Measurements from ENCODE around the gene SLC25A43. TPM values are rescaled to one million over a fixed set of nuclear protein-coding genes. Genes with fewer than 3 reads are reported as not detected.
"Not testable (repeated sequence)": the region's sequence is repeated elsewhere in the genome, so short reads cannot be mapped to it uniquely, and the experiment has no call there.

The SLC25A43 gene
- total and polyA plus RNA-seq, 8 donors: 3.2 to 6.5 (median 3.9) TPM

DNA sequence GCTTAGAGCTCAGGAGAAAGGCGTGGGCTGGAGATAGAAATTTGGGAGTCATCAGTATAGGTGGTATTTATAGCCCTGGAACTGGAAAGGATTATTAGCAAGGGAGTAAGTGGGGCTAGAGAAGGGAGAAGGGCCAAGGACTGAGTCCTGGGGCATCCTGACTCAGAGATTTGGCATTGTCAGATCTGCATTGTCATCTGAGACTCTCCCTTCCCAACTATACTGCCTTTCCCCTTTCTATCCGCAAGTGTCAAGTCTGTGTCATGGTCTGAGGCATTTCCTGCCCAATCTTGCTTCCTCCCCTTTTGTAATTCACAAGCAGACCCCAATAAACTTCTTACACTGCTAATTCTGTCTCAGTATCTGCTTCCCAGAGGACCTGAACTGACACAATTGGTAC lies 24.4 kb upstream of the SLC25A43 start:
- DNase-seq (no peak), ATAC-seq (no peak), FAIRE-seq (no peak)
- H3K4me1 ChIP-seq: no peaks in the 10 kb centered on the region
- H3K4me3 ChIP-seq: no peak overlapping the region
- intact Hi-C loops (cut with DNase I): no loop called here
- WGBS, 2 donors: 49 to 85% methylated on average over 2 of the region's 2 CpGs
- H3K36me3 ChIP-seq: no peaks in the 10 kb centered on the region
- H3K27me3 ChIP-seq: no peaks in the 10 kb centered on the region
- no peaks in the 10 kb centered on the region for H3K9me3 ChIP-seq
- TF ChIP-seq, protein P1, sequence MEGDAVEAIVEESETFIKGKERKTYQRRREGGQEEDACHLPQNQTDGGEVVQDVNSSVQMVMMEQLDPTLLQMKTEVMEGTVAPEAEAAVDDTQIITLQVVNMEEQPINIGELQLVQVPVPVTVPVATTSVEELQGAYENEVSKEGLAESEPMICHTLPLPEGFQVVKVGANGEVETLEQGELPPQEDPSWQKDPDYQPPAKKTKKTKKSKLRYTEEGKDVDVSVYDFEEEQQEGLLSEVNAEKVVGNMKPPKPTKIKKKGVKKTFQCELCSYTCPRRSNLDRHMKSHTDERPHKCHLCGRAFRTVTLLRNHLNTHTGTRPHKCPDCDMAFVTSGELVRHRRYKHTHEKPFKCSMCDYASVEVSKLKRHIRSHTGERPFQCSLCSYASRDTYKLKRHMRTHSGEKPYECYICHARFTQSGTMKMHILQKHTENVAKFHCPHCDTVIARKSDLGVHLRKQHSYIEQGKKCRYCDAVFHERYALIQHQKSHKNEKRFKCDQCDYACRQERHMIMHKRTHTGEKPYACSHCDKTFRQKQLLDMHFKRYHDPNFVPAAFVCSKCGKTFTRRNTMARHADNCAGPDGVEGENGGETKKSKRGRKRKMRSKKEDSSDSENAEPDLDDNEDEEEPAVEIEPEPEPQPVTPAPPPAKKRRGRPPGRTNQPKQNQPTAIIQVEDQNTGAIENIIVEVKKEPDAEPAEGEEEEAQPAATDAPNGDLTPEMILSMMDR (IDR thresholded peaks at IDR 0.05): no peak
- no peak overlapping the region for H3K27ac ChIP-seq

DNA sequence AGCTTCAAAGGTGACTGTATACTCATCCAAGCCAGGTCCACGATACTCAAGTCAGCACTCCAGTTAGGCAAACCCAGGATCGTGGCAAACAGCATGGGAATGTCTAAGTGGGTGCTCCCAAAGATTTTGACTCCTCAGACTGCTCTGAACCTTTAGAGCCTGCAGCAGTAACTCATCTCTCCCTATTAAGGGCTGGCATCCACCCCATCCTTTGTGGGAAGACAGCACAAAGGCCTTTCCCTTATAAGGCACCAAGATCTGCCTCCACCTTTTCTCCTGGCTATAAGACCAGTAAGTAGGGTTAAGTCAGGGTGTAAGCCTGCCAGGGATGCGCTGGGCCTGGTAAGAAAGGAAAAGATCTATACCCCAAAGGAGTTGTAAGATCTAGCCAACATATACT lies 23.6 kb upstream of the SLC25A43 start:
- FAIRE-seq (no peak), ATAC-seq (no peak), DNase-seq (no peak)
- Histone ChIP-seq H3K4me1 (no peaks in the 10 kb centered on the region), H3K9me3 (no peaks in the 10 kb centered on the region), H3K27me3 (no peaks in the 10 kb centered on the region), H3K36me3 (no peaks in the 10 kb centered on the region), H3K4me3 (no peak overlapping the region), H3K27ac (no peak overlapping the region)
- WGBS, 2 donors: 57 to 72% methylated on average over 3 of the region's 3 CpGs
- TF ChIP-seq, protein P1 (IDR thresholded peaks at IDR 0.05): no peak
- intact Hi-C loops (cut with DNase I): no loop called here

DNA sequence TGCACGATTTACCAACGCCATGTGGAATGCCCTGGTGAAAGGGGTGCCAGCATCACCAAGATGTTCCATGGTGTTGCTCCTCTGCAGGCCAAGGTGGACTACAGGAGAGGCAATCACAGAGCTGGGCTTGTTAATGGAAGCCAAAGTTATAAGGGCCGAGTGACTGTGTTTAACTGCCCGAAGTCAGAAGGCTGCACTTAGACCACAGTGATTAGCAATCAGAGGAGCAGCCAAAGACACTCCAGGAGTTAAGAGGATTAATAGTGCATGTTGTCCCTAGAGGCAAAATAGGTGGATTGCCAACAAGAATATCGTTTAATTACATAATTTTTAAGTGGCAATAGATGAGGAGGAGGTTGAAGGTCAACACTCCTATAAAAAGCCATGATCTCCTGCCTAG lies 22.8 kb upstream of the SLC25A43 start:
- no peaks in the 10 kb centered on the region for H3K4me1 ChIP-seq
- FAIRE-seq (no peak), DNase-seq (no peak), ATAC-seq (no peak)
- H3K4me3 ChIP-seq: no peak overlapping the region
- TF ChIP-seq, protein P1 (IDR thresholded peaks at IDR 0.05): no peak
- no peaks in the 10 kb centered on the region for H3K36me3 ChIP-seq
- H3K27me3 ChIP-seq: no peaks in the 10 kb centered on the region
- no peak overlapping the region for H3K27ac ChIP-seq
- intact Hi-C loops (cut with DNase I): no loop called here
- WGBS, 2 donors: 74 to 77% methylated on average over 5 of the region's 5 CpGs
- H3K9me3 ChIP-seq: no peaks in the 10 kb centered on the region

DNA sequence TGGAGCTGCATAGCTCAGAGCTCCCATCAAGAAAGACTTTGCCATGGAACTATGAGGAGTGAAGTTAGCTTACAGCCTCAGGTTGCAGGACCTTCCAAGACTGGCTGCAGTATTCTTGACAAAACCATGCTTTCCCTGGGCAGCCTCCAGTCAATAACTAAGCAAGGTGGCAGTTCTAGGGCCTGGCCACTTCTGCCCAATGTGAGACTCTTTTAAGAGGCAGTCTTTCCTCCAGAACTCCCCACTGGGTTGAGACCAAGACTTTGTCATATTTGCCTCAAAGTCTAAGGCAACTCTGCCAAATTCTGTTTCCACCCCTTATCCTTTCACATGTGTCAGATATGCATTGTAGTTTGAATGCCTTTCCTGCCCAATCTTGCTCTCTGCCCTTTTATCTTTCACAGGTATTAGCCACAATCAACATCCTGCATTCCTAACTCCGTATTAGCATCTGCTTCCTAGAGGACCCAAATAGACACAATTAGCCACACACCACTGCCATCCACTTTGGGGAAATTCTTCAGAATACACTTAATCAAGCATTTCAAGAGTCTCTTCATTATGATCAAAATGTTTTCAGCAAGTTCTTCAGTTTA lies 17.7 kb upstream of the SLC25A43 start:
- intact Hi-C loops (cut with DNase I): no loop called here
- H3K4me3 ChIP-seq: no peak overlapping the region
- DNase-seq (no peak), ATAC-seq (no peak), FAIRE-seq (no peak)
- no peaks in the 10 kb centered on the region for H3K36me3 ChIP-seq
- TF ChIP-seq, protein P1 (IDR thresholded peaks at IDR 0.05): no peak
- H3K9me3 ChIP-seq: no peaks in the 10 kb centered on the region
- H3K27me3 ChIP-seq: no peaks in the 10 kb centered on the region
- H3K4me1 ChIP-seq: no peaks in the 10 kb centered on the region
- 34 to 41% methylated on average over 1 of the region's 1 CpG for WGBS, 2 donors
- H3K27ac ChIP-seq: no peak overlapping the region

DNA sequence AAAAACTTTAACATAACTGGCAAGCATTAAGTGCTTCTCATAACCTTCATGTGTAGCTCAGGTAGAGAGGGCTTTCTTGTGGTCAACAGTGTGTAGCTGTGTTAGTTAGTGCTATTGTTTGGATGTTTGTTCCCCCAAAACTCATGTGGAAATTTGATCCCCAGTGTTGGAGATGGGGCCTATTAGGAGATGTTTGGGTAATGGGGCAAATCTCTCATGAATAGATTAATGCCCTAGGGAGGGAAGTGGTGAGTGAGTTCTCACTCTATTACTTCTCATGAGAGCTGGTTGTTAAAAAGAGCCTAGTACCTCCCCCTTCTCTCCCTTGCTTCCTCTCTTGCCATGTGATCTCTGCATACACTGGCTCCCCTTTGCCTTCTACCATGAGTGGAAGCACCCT lies 16.5 kb upstream of the SLC25A43 start:
- ATAC-seq: no peak
- Histone ChIP-seq H3K9me3 (no peaks in the 10 kb centered on the region), H3K27me3 (no peaks in the 10 kb centered on the region), H3K36me3 (no peaks in the 10 kb centered on the region), H3K4me3 (no peak overlapping the region), H3K27ac (no peak overlapping the region), H3K4me1 (no peaks in the 10 kb centered on the region)
- FAIRE-seq: no peak
- intact Hi-C loops (cut with DNase I): no loop called here
- no peak for DNase-seq
- TF ChIP-seq, protein P1 (IDR thresholded peaks at IDR 0.05): no peak

DNA sequence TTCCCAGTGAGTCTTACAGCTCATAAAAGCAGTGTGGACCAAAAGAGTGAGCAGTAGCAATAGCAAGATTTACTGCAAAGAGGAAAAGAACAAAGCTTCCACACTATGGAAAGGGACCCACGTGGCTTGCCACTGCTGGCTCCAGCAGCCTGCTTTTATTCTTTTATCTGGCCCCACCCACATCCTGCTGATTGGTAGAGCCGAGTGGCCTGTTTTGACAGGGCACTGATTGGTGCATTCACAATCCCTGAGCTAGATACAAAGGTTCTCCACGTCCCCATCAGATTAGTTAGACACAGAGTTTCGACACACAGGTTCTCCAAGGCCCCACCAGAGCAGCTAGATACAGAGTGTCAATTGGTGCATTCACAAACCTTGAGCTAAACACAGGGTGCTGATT lies 12.5 kb upstream of the SLC25A43 start:
- H3K27ac ChIP-seq; ATAC-seq; H3K27me3 ChIP-seq; H3K36me3 ChIP-seq; FAIRE-seq; H3K4me3 ChIP-seq; DNase-seq; H3K9me3 ChIP-seq; intact Hi-C loops (cut with DNase I); H3K4me1 ChIP-seq: not testable (repeated sequence)
- 69 to 77% methylated on average over 3 to 4 of the region's 4 CpGs for WGBS, 2 donors

DNA sequence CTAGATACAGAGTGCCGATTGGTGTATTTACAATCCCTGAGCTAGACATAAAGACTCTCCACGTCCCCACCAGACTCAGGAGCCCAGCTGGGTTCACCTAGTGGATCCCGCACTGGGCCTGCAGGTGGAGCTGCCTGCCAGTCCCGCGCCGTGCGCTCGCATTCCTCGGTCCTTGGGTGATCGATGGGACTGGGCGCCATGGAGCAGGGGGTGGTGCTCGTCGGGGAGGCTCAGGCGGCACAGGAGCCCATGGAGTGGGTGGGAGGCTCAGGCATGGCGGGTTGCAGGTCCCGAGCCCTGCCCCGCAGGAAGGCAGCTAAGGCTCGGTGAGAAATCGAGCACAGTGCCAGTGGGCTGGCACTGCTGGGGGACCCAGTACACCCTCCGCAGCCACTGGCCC lies 11.7 kb upstream of the SLC25A43 start:
- H3K27me3 ChIP-seq; FAIRE-seq; intact Hi-C loops (cut with DNase I); H3K9me3 ChIP-seq; DNase-seq; H3K4me1 ChIP-seq; H3K27ac ChIP-seq; H3K4me3 ChIP-seq; H3K36me3 ChIP-seq; ATAC-seq: not testable (repeated sequence)
- 85 to 86% methylated on average over 16 to 20 of the region's 20 CpGs for WGBS, 2 donors
